H7 (cell line): ENCODE measurements around the gene CHD2. TPM values are rescaled to one million over a fixed set of nuclear protein-coding genes. Genes with fewer than 3 reads are reported as not detected.

Source experiments
- DNase-seq: peaks from one replicate; pipeline ENCODE4 v3.0.0; 2012
- H3K27me3 ChIP-seq: 2 replicates; pipeline ENCODE4 v1.6.0; 2011; ENCODE audit warnings: mild to moderate bottlenecking, low read length; ENCODE audit not compliant: control insufficient read depth, insufficient read depth
- H3K36me3 ChIP-seq: replicated peaks from 2 replicates; pipeline ENCODE4 v1.5.1; 2011; ENCODE audit warnings: low read length; ENCODE audit not compliant: control insufficient read depth, insufficient read depth
- H3K4me3 ChIP-seq: 2 replicates; pipeline ENCODE4 v1.5.1; 2011; ENCODE audit warnings: low read depth, mild to moderate bottlenecking, control low read depth, low read length, moderate library complexity; ENCODE audit not compliant: insufficient read depth
- total RNA-seq: library from RNA; depleted of rRNA; stranded (reverse); fragments of >200 nt; shearing (Covaris generic); gene quantifications from 2 replicates; pipeline ENCODE4 v1.2.3, GENCODE V29; 2014

CHD2 gene
- total RNA-seq, 1 experiment from 2014 or later = 29.7 TPM

- DNase-seq = no peak
- Histone ChIP-seq H3K4me3 (no peak overlapping the region), H3K36me3 (peaks cover 48% of the 10 kb centered on the region), H3K27me3 (no peaks in the 10 kb centered on the region)
Observed at GRCh38 chr15:93005133-93005532, 105.0 kb downstream of the CHD2 start.

GRCh38 chr15:93007994-93008393 is 107.9 kb downstream of the CHD2 start:
- Histone ChIP-seq H3K36me3 (peaks cover 44% of the 10 kb centered on the region), H3K4me3 (no peak overlapping the region), H3K27me3 (no peaks in the 10 kb centered on the region)
- DNase-seq = no peak

GRCh38 chr15:93012786-93013185 is 112.7 kb downstream of the CHD2 start:
- Histone ChIP-seq H3K36me3 (peaks cover 56% of the 10 kb centered on the region), H3K27me3 (no peaks in the 10 kb centered on the region), H3K4me3 (no peak overlapping the region)
- DNase-seq = no peak

GRCh38 chr15:93017526-93017925 is 117.4 kb downstream of the CHD2 start:
- DNase-seq = no peak
- no peaks in the 10 kb centered on the region for H3K27me3 ChIP-seq
- H3K4me3 ChIP-seq = no peak overlapping the region
- peaks cover 48% of the 10 kb centered on the region for H3K36me3 ChIP-seq

- H3K27me3 ChIP-seq = no peaks in the 10 kb centered on the region
- peaks cover 45% of the 10 kb centered on the region for H3K36me3 ChIP-seq
- no peak for DNase-seq
- H3K4me3 ChIP-seq = no peak overlapping the region
Observed at GRCh38 chr15:93018574-93018973, 118.5 kb downstream of the CHD2 start.

GRCh38 chr15:93019090-93019489 is 119.0 kb downstream of the CHD2 start:
- Histone ChIP-seq H3K4me3 (no peak overlapping the region), H3K36me3 (peaks cover 42% of the 10 kb centered on the region), H3K27me3 (no peaks in the 10 kb centered on the region)
- DNase-seq = no peak

GRCh38 chr15:93019971-93020370 is 119.8 kb downstream of the CHD2 start:
- Histone ChIP-seq H3K4me3 (no peak overlapping the region), H3K36me3 (peaks cover 42% of the 10 kb centered on the region), H3K27me3 (no peaks in the 10 kb centered on the region)
- no peak for DNase-seq

GRCh38 chr15:93020976-93021772 is 121.0 kb downstream of the CHD2 start:
- Histone ChIP-seq H3K36me3 (peaks cover 45% of the 10 kb centered on the region), H3K27me3 (no peaks in the 10 kb centered on the region), H3K4me3 (no peak overlapping the region)
- DNase-seq = no peak

- DNase-seq = no peak
- Histone ChIP-seq H3K4me3 (no peak overlapping the region), H3K27me3 (no peaks in the 10 kb centered on the region), H3K36me3 (peaks cover 39% of the 10 kb centered on the region)
Observed at GRCh38 chr15:93024293-93024692, 124.2 kb downstream of the CHD2 start.

GRCh38 chr15:93024716-93025624 is 124.8 kb downstream of the CHD2 start:
- DNase-seq = no peak
- Histone ChIP-seq H3K4me3 (no peak overlapping the region), H3K27me3 (no peaks in the 10 kb centered on the region), H3K36me3 (peaks cover 38% of the 10 kb centered on the region)

- DNase-seq = no peak
- Histone ChIP-seq H3K36me3 (peaks cover 32% of the 10 kb centered on the region), H3K27me3 (no peaks in the 10 kb centered on the region), H3K4me3 (no peak overlapping the region)
Observed at GRCh38 chr15:93025625-93025982, 125.5 kb downstream of the CHD2 start.

GRCh38 chr15:93026380-93026817 is 126.3 kb downstream of the CHD2 start:
- Histone ChIP-seq H3K27me3 (no peaks in the 10 kb centered on the region), H3K4me3 (no peak overlapping the region), H3K36me3 (peaks cover 31% of the 10 kb centered on the region)
- no peak for DNase-seq

- DNase-seq = no peak
- Histone ChIP-seq H3K27me3 (no peaks in the 10 kb centered on the region), H3K4me3 (no peak overlapping the region), H3K36me3 (peaks cover 26% of the 10 kb centered on the region)
Observed at GRCh38 chr15:93027413-93027812, 127.3 kb downstream of the CHD2 start.

- Histone ChIP-seq H3K27me3 (no peaks in the 10 kb centered on the region), H3K4me3 (no peak overlapping the region), H3K36me3 (peaks cover 23% of the 10 kb centered on the region)
- peak; percentile 56 for DNase-seq
Observed at GRCh38 chr15:93028111-93028631, 128.0 kb downstream of the CHD2 start.
